SK-N-SH (cell line): ENCODE results near the gene ADAMTS1.

Source experiments
- GABPA ChIP-seq: IDR thresholded peaks from 2 replicates; pipeline ENCODE4 v1.4.0; 2012; ENCODE audit warnings: low read depth, mild to moderate bottlenecking
- GATA2 ChIP-seq: sonication (generic); formaldehyde crosslinking; IDR thresholded peaks from 2 replicates; pipeline ENCODE4 v1.5.0; 2020; ENCODE audit warnings: mild to moderate bottlenecking, missing genetic modification reagents
- POLR2AphosphoS5 ChIP-seq: IDR thresholded peaks from 2 replicates; pipeline ENCODE4 v1.6.1; 2012; ENCODE audit warnings: low read depth, low read length
- RAD21 ChIP-seq: IDR thresholded peaks from 2 replicates; pipeline ENCODE4 v1.6.1; 2012; ENCODE audit warnings: mild to moderate bottlenecking, low read length
- RCOR1 ChIP-seq: fragments of 150-350 bp; IDR thresholded peaks from 2 replicates; pipeline ENCODE4 v1.6.1; 2017; ENCODE audit warnings: antibody characterized with exemption, low read length
- RFX5 ChIP-seq: IDR thresholded peaks from 2 replicates; pipeline ENCODE4 v1.6.1; 2012; ENCODE audit warnings: mild to moderate bottlenecking, improper control_type of control experiment, low read length
- ZBTB33 ChIP-seq: IDR thresholded peaks from 2 replicates; pipeline ENCODE4 v1.4.0; 2012; ENCODE audit warnings: low read depth, borderline replicate concordance
- TF ChIP-seq, protein P1 (sequence below): fragments of 200-600 bp; sonication (generic); IDR thresholded peaks from 2 replicates; pipeline ENCODE4 v1.6.1; 2017; ENCODE audit warnings: antibody characterized with exemption, mild to moderate bottlenecking, moderate library complexity
- TF ChIP-seq, protein P2 (sequence below): IDR thresholded peaks from 2 replicates; pipeline ENCODE4 v1.4.0; 2012; ENCODE audit warnings: low read depth

DNA sequence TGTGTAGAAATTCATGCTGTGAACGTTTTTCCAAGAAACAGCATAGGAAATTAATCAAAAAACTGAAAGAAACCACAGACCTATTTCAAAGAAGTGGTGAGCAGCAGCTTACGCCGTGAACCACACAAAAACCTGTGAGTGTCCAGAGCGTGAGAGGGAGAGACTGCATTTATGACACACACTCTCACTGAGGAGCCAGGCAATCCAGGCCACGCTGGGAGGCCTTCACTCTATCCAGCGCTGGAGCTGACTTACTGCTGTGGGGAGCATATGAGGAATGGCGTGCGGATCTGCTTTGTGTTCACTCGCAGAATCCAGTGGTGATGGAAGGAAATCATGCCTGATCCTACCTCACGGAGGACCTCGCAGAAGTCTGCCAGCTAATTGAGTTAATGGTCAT is 12.7 kb downstream of the ADAMTS1 start:
- TF ChIP-seq, protein P1, sequence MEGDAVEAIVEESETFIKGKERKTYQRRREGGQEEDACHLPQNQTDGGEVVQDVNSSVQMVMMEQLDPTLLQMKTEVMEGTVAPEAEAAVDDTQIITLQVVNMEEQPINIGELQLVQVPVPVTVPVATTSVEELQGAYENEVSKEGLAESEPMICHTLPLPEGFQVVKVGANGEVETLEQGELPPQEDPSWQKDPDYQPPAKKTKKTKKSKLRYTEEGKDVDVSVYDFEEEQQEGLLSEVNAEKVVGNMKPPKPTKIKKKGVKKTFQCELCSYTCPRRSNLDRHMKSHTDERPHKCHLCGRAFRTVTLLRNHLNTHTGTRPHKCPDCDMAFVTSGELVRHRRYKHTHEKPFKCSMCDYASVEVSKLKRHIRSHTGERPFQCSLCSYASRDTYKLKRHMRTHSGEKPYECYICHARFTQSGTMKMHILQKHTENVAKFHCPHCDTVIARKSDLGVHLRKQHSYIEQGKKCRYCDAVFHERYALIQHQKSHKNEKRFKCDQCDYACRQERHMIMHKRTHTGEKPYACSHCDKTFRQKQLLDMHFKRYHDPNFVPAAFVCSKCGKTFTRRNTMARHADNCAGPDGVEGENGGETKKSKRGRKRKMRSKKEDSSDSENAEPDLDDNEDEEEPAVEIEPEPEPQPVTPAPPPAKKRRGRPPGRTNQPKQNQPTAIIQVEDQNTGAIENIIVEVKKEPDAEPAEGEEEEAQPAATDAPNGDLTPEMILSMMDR: no peak
- TF ChIP-seq ZBTB33 (no peak), RCOR1 (no peak), RFX5 (no peak), GATA2 (CRISPR knock-in tag) (no peak), RAD21 (no peak), POLR2AphosphoS5 (no peak), GABPA (no peak)
- TF ChIP-seq, protein P2, sequence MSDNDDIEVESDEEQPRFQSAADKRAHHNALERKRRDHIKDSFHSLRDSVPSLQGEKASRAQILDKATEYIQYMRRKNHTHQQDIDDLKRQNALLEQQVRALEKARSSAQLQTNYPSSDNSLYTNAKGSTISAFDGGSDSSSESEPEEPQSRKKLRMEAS: no peak
